Sciatic nerve (tissue), 2 donors: ENCODE data around the gene RUFY2. TPM values are rescaled to one million over a fixed set of nuclear protein-coding genes. Genes with fewer than 3 reads are reported as not detected.
A peak's percentile ranks its signal among the peaks of the same experiment; 100 is the strongest.
"Not testable (repeated sequence)": the region's sequence is repeated elsewhere in the genome, so short reads cannot be mapped to it uniquely, and the experiment has no call there.

Source experiments
- ATAC-seq: fragments of 200-7000 bp; cut with Tn5 transposase; one replicate; pipeline ENCODE4 v1.9.1; 2020; ENCODE audit warnings: mild to moderate bottlenecking, moderate library complexity
- DNase-seq: peaks from one replicate; pipeline ENCODE4 v3.0.0-alpha.2; 2020; ENCODE audit warnings: low spot score
- intact Hi-C: fragments of 100-400 bp; cut with DNase I; formaldehyde crosslinking; loops from one replicate; pipeline ENCODE4 v1.14.2; 2022
- total RNA-seq: library from RNA; stranded (reverse); fragmentation: NEBNext Ultra II Directional; extraction: Animal tissue kit (Norgen Biotek cat#: 25700); gene quantifications from one replicate; pipeline ENCODE4 v1.2.1, GENCODE V29; 2021
- donor health status: DM: no; HTN: no; CAD: no.
- donor health status: DM: no; HTN: no; CAD: no.

Gene RUFY2
- total RNA-seq, result 52.3 TPM

- peak; percentile 86 for DNase-seq
- intact Hi-C loops, result no loop called here
These were observed at the start of gene RUFY2 for GRCh38 chr10:68406815-68407548. RUFY2 (minus strand) TSS chr10:68407277; CDS start chr10:68407189, 88 bp downstream.

GRCh38 chr10:68449698-68450097 is 42.6 kb upstream of the RUFY2 start:
- intact Hi-C loops, result not testable (repeated sequence)
- DNase-seq, result peak; percentile 63

More at GRCh38 chr10:68406815-68407548, at the start of gene RUFY2:
- peak; percentile 94 for ATAC-seq

GRCh38 chr10:68446179-68446578 is 39.1 kb upstream of the RUFY2 start:
- DNase-seq (no peak), ATAC-seq (no peak)
- intact Hi-C loops, result no loop called here

More at GRCh38 chr10:68449698-68450097, 42.6 kb upstream of the RUFY2 start:
- ATAC-seq, result not testable (repeated sequence)

- intact Hi-C loops, result no loop called here
- DNase-seq (no peak), ATAC-seq (no peak)
These were observed 35.9 kb upstream of the RUFY2 start for GRCh38 chr10:68442971-68443370.

GRCh38 chr10:68440898-68441297 is 33.8 kb upstream of the RUFY2 start:
- intact Hi-C loops, result no loop called here
- DNase-seq (no peak), ATAC-seq (no peak)

- ATAC-seq, result no peak
- no peak for DNase-seq
- intact Hi-C loops, result no loop called here
These were observed 28.7 kb upstream of the RUFY2 start for GRCh38 chr10:68435803-68436202.

GRCh38 chr10:68434657-68435056 is 27.6 kb upstream of the RUFY2 start:
- ATAC-seq, result no peak
- intact Hi-C loops, result no loop called here
- no peak for DNase-seq

GRCh38 chr10:68428396-68429104 is 21.5 kb upstream of the RUFY2 start:
- no peak for ATAC-seq
- intact Hi-C loops, result no loop called here
- DNase-seq, result no peak

- intact Hi-C loops, result no loop called here
- DNase-seq (no peak), ATAC-seq (no peak)
These were observed 17.5 kb upstream of the RUFY2 start for GRCh38 chr10:68424454-68425014.

- no peak for DNase-seq
- intact Hi-C loops, result no loop called here
- no peak for ATAC-seq
These were observed 16.4 kb upstream of the RUFY2 start for GRCh38 chr10:68423522-68423921.

GRCh38 chr10:68419376-68419775 is 12.3 kb upstream of the RUFY2 start:
- DNase-seq, result no peak

GRCh38 chr10:68408898-68409518 is 1.9 kb upstream of the RUFY2 start:
- intact Hi-C loops, result no loop called here
- ATAC-seq (no peak), DNase-seq (no peak)

More at GRCh38 chr10:68419376-68419775, 12.3 kb upstream of the RUFY2 start:
- intact Hi-C loops, result no loop called here
- no peak for ATAC-seq

- intact Hi-C loops, result no loop called here
- ATAC-seq, result peak; percentile 78
- DNase-seq, result peak; percentile 66
These were observed 814 bp downstream of the RUFY2 start for GRCh38 chr10:68406111-68406814.

- DNase-seq (no peak), ATAC-seq (no peak)
- intact Hi-C loops, result no loop called here
These were observed 3.4 kb downstream of the RUFY2 start for GRCh38 chr10:68403701-68404100.

- ATAC-seq, result no peak
- DNase-seq, result no peak
- intact Hi-C loops, result no loop called here
These were observed 4.8 kb downstream of the RUFY2 start for GRCh38 chr10:68402276-68402675.

GRCh38 chr10:68397005-68397404 is 10.1 kb downstream of the RUFY2 start:
- no peak for ATAC-seq
- no peak for DNase-seq
- intact Hi-C loops, result no loop called here

GRCh38 chr10:68385740-68386139 is 21.3 kb downstream of the RUFY2 start:
- DNase-seq, result no peak
- intact Hi-C loops, result no loop called here
- no peak for ATAC-seq

GRCh38 chr10:68371604-68372003 is 35.5 kb downstream of the RUFY2 start:
- intact Hi-C loops, result no loop called here
- ATAC-seq (no peak), DNase-seq (no peak)

GRCh38 chr10:68367121-68367520 is 40.0 kb downstream of the RUFY2 start:
- ATAC-seq (no peak), DNase-seq (no peak)
- intact Hi-C loops, result no loop called here
